HEK293T (cell line): ENCODE data around the gene PAPSS2.

ENCODE experiments used
- CTCF ChIA-PET: fragments of 350-600 bp; formaldehyde crosslinking; extraction: SDS; loops from one replicate; lab custom pipeline; 2021; ENCODE audit warnings: antibody characterized with exemption, inconsistent platforms; lab: Yijun Ruan, JAX
- POLR2A ChIA-PET: fragments of 350-600 bp; formaldehyde crosslinking; extraction: SDS; loops from one replicate; lab custom pipeline; 2020; ENCODE audit warnings: antibody characterized with exemption, inconsistent platforms; lab: Yijun Ruan, JAX
- DNase-seq: peaks from one replicate; pipeline ENCODE4 v3.0.0; 2012; ENCODE audit warnings: mixed read lengths; ENCODE audit errors: extremely low spot score
- ARNT ChIP-seq: fragments of 450-650 bp; IDR thresholded peaks from 2 replicates; pipeline ENCODE4 v1.6.1; 2017; ENCODE audit warnings: mild to moderate bottlenecking
- BHLHE40 ChIP-seq: fragments of 450-650 bp; IDR thresholded peaks from 2 replicates; pipeline ENCODE4 v1.6.1; 2016; ENCODE audit warnings: mild to moderate bottlenecking, moderate library complexity, borderline replicate concordance
- CTBP1 ChIP-seq: fragments of 450-650 bp; IDR thresholded peaks from 2 replicates; pipeline ENCODE4 v1.6.1; 2016; ENCODE audit warnings: borderline replicate concordance
- ELF4 ChIP-seq: fragments of 450-650 bp; IDR thresholded peaks from 2 replicates; pipeline ENCODE4 v1.6.1; 2017; ENCODE audit warnings: antibody characterized with exemption
- FOXA1 ChIP-seq: fragments of 450-650 bp; IDR thresholded peaks from 2 replicates; pipeline ENCODE4 v1.6.1; 2016; ENCODE audit warnings: mild to moderate bottlenecking
- FOXK2 ChIP-seq: fragments of 450-650 bp; IDR thresholded peaks from 2 replicates; pipeline ENCODE4 v1.6.1; 2016; ENCODE audit warnings: mild to moderate bottlenecking
- FOXM1 ChIP-seq: fragments of 450-650 bp; IDR thresholded peaks from 2 replicates; pipeline ENCODE4 v1.6.1; 2017; ENCODE audit warnings: mild to moderate bottlenecking, borderline replicate concordance
- HDGF ChIP-seq: fragments of 450-650 bp; IDR thresholded peaks from 2 replicates; pipeline ENCODE4 v1.6.1; 2017; ENCODE audit warnings: antibody characterized with exemption, borderline replicate concordance
- L3MBTL2 ChIP-seq: fragments of 450-650 bp; conservative IDR thresholded peaks from 2 replicates; pipeline ENCODE4 v1.6.1; 2016; ENCODE audit warnings: mild to moderate bottlenecking
- LEF1 ChIP-seq: fragments of 450-650 bp; IDR thresholded peaks from 2 replicates; pipeline ENCODE4 v1.6.1; 2017; ENCODE audit warnings: mild to moderate bottlenecking, borderline replicate concordance
- NFRKB ChIP-seq: fragments of 450-650 bp; IDR thresholded peaks from 2 replicates; pipeline ENCODE4 v1.6.1; 2016; ENCODE audit warnings: mild to moderate bottlenecking, moderate library complexity
- PKNOX1 ChIP-seq: fragments of 450-650 bp; IDR thresholded peaks from 2 replicates; pipeline ENCODE4 v1.6.1; 2016
- SP1 ChIP-seq: fragments of 450-650 bp; IDR thresholded peaks from 2 replicates; pipeline ENCODE4 v1.6.1; 2017
- SUZ12 ChIP-seq: fragments of 450-650 bp; IDR thresholded peaks from 2 replicates; pipeline ENCODE4 v1.6.1; 2016; ENCODE audit warnings: mild to moderate bottlenecking
- TARDBP ChIP-seq: fragments of 450-650 bp; IDR thresholded peaks from 2 replicates; pipeline ENCODE4 v1.6.1; 2016
- ZNF384 ChIP-seq: fragments of 450-650 bp; IDR thresholded peaks from 2 replicates; pipeline ENCODE4 v1.6.1; 2016

The PAPSS2 gene

GRCh38 chr10:87761892-87762291, 102.2 kb downstream of the PAPSS2 start:
- ChIA-PET CTCF (no interaction called here), POLR2A (no interaction called here)
- no peak for DNase-seq
- TF ChIP-seq CTBP1 (peak; percentile 53; the same call in 1 of the 2 replicates), TARDBP (no peak), PKNOX1 (peak; percentile 85)

GRCh38 chr10:87763086-87763861, 103.6 kb downstream of the PAPSS2 start:
- DNase-seq: no peak
- TF ChIP-seq ZNF384 (peak; percentile 65), ELF4 (no peak), FOXK2 (no peak), CTBP1 (peak; percentile 36; the same call in 1 of the 2 replicates), PKNOX1 (peak; percentile 63), TARDBP (no peak), HDGF (no peak), FOXA1 (peak; percentile 47; the same call in 1 of the 2 replicates), ARNT (no peak)
- ChIA-PET CTCF (interaction anchor here (0.8 kb wide), 1 partner anchor 11 kb away, joined by 3 read pairs; no protein-coding TSS in a partner anchor), POLR2A (no interaction called here)

GRCh38 chr10:87764072-87764934, 104.6 kb downstream of the PAPSS2 start:
- no peak for DNase-seq
- ChIA-PET POLR2A (no interaction called here), CTCF (interaction anchor here (0.8 kb wide), 1 partner anchor 10 kb away, joined by 3 read pairs; no protein-coding TSS in a partner anchor)
- no peak for TF ChIP-seq HDGF
- no peak for TF ChIP-seq SP1
- TF ChIP-seq L3MBTL2: peak; percentile 56

GRCh38 chr10:87765666-87766376, 106.1 kb downstream of the PAPSS2 start:
- ChIA-PET POLR2A (no interaction called here), CTCF (no interaction called here)
- TF ChIP-seq FOXK2 (no peak), FOXM1 (no peak), TARDBP (no peak), HDGF (no peak), SUZ12 (no peak), ARNT (no peak), CTBP1 (no peak), L3MBTL2 (no peak), ZNF384 (no peak), PKNOX1 (no peak), SP1 (no peak)
- DNase-seq: no peak

- TF ChIP-seq SP1 (no peak), HDGF (no peak), LEF1 (no peak), NFRKB (no peak)
- DNase-seq: no peak
- CTCF ChIA-PET: no interaction called here
Observed at GRCh38 chr10:87767253-87767652, 107.6 kb downstream of the PAPSS2 start.

GRCh38 chr10:87771871-87772500, 112.3 kb downstream of the PAPSS2 start:
- TF ChIP-seq ARNT (no peak), ZNF384 (no peak), BHLHE40 (no peak), ELF4 (no peak), TARDBP (no peak), L3MBTL2 (no peak), FOXK2 (no peak), PKNOX1 (no peak), LEF1 (no peak), NFRKB (no peak), SUZ12 (no peak), SP1 (no peak), FOXA1 (no peak), HDGF (no peak), FOXM1 (no peak)
- ChIA-PET CTCF (no interaction called here), POLR2A (no interaction called here)
- peak; percentile 20 for DNase-seq

More at GRCh38 chr10:87767253-87767652, 107.6 kb downstream of the PAPSS2 start:
- POLR2A ChIA-PET: no interaction called here
